Mesenchymal stem cell (in vitro differentiated cells and primary cell): ENCODE results near the gene ATG2B.
A peak's percentile ranks its signal among the peaks of the same experiment; 100 is the strongest.

Experiments used
- DNase-seq: peaks from one replicate; pipeline ENCODE4 v3.0.0-alpha.2; 2013
- H2AFZ ChIP-seq: one replicate; pipeline ENCODE4 v1.6.1; 2013; ENCODE audit warnings: low read depth, mild to moderate bottlenecking, control low read depth, inconsistent platforms, low read length, moderate library complexity
- H2AK5ac ChIP-seq: 2 replicates; pipeline ENCODE4 v1.6.1; 2013; ENCODE audit warnings: low read length, moderate library complexity, mild to moderate bottlenecking, inconsistent platforms; ENCODE audit not compliant: severe bottlenecking
- H2BK120ac ChIP-seq: one replicate; pipeline ENCODE4 v1.6.1; 2013; ENCODE audit warnings: low read depth, mild to moderate bottlenecking, inconsistent platforms, low read length, moderate library complexity
- H2BK12ac ChIP-seq, 2 experiments: one replicate each; pipeline ENCODE4 v1.6.1; 2013; ENCODE audit warnings: inconsistent platforms in 2 of 2, low read length in 2 of 2, mild to moderate bottlenecking in 2 of 2, moderate library complexity in 2 of 2, control low read depth in 1 of 2
- H2BK15ac ChIP-seq: one replicate; pipeline ENCODE4 v1.6.1; 2013; ENCODE audit warnings: mild to moderate bottlenecking, low read depth, inconsistent platforms; ENCODE audit not compliant: poor library complexity, severe bottlenecking
- H2BK5ac ChIP-seq: 2 replicates; pipeline ENCODE4 v1.6.1; 2013; ENCODE audit warnings: low read depth, mild to moderate bottlenecking, low read length, control low read depth, inconsistent platforms; ENCODE audit not compliant: poor library complexity, severe bottlenecking
- H3K14ac ChIP-seq, 2 experiments: one replicate each; pipeline ENCODE4 v1.6.1; 2013; ENCODE audit warnings: inconsistent platforms in 2 of 2, low read length in 2 of 2, control low read depth in 1 of 2, mild to moderate bottlenecking in 1 of 2, moderate library complexity in 1 of 2
- H3K18ac ChIP-seq, 2 experiments: one replicate each; pipeline ENCODE4 v1.6.1; 2013; ENCODE audit warnings: inconsistent platforms in 2 of 2, low read length in 2 of 2, control low read depth in 1 of 2, low read depth in 1 of 2, mild to moderate bottlenecking in 1 of 2
- H3K23ac ChIP-seq, 2 experiments: one replicate each; pipeline ENCODE4 v1.6.1; 2013; ENCODE audit warnings: inconsistent platforms in 2 of 2, low read length in 2 of 2, mild to moderate bottlenecking in 2 of 2, moderate library complexity in 2 of 2, control low read depth in 1 of 2
- H3K27ac ChIP-seq: 2 replicates; pipeline ENCODE4 v1.5.1; 2013; ENCODE audit warnings: mild to moderate bottlenecking, moderate library complexity, low read length, control low read depth, inconsistent platforms; ENCODE audit not compliant: poor library complexity, severe bottlenecking
- H3K27me3 ChIP-seq, 2 experiments: 2 replicates each; pipeline versions ENCODE4 v1.6.1 to v1.7.0; 2013; ENCODE audit warnings: low read length in 2 of 2, mild to moderate bottlenecking in 2 of 2, moderate library complexity in 2 of 2, control low read depth in 1 of 2, inconsistent platforms in 1 of 2; ENCODE audit not compliant: control insufficient read depth in 1 of 2, insufficient read depth in 1 of 2
- H3K36me3 ChIP-seq, 2 experiments: 2 replicates each; pipeline versions ENCODE4 v1.6.1 to v1.7.0; 2013; ENCODE audit warnings: low read length in 2 of 2, control low read depth in 1 of 2, inconsistent platforms in 1 of 2, low read depth in 1 of 2, mild to moderate bottlenecking in 1 of 2; ENCODE audit not compliant: insufficient read depth in 2 of 2, control insufficient read depth in 1 of 2
- H3K4ac ChIP-seq, 2 experiments: one replicate each; pipeline ENCODE4 v1.6.1; 2013; ENCODE audit warnings: inconsistent platforms in 2 of 2, low read length in 2 of 2, mild to moderate bottlenecking in 2 of 2, moderate library complexity in 2 of 2, control low read depth in 1 of 2, low read depth in 1 of 2
- H3K4me1 ChIP-seq: 2 replicates; pipeline ENCODE4 v1.6.1; 2013; ENCODE audit warnings: low read depth, low read length, control low read depth; ENCODE audit not compliant: control insufficient read depth, insufficient read depth
- H3K4me2 ChIP-seq: 2 replicates; pipeline ENCODE4 v1.6.1; 2013; ENCODE audit warnings: low read length, mild to moderate bottlenecking, inconsistent platforms; ENCODE audit not compliant: poor library complexity, severe bottlenecking
- H3K4me3 ChIP-seq, 2 experiments: 2 replicates each; pipeline versions ENCODE4 v1.5.1 to v1.7.0; 2013; ENCODE audit warnings: low read length in 2 of 2, mild to moderate bottlenecking in 2 of 2, control low read depth in 1 of 2, low read depth in 1 of 2; ENCODE audit not compliant: insufficient read depth in 1 of 2
- H3K79me1 ChIP-seq: replicated peaks from 2 replicates; pipeline ENCODE4 v1.6.1; 2013; ENCODE audit warnings: mild to moderate bottlenecking, control low read depth, low read length, inconsistent platforms; ENCODE audit not compliant: poor library complexity, severe bottlenecking
- H3K9ac ChIP-seq: 2 replicates; pipeline ENCODE4 v1.7.0; 2013; ENCODE audit warnings: mild to moderate bottlenecking, low read length, moderate library complexity
- H3K9me3 ChIP-seq: 2 replicates; pipeline ENCODE4 v1.7.0; 2013; ENCODE audit warnings: mild to moderate bottlenecking, low read length; ENCODE audit not compliant: control insufficient read depth
- H4K8ac ChIP-seq: one replicate; pipeline ENCODE4 v1.6.1; 2013; ENCODE audit warnings: inconsistent platforms, mild to moderate bottlenecking, low read length, moderate library complexity
- H4K91ac ChIP-seq: one replicate; pipeline ENCODE4 v1.6.1; 2013; ENCODE audit warnings: mild to moderate bottlenecking, low read length, inconsistent platforms
- WGBS: methylation state at CpG from one replicate; pipeline ENCODE4 v1.1.7; 2013; ENCODE audit warnings: mixed read lengths; 5-methylcytosine and 5-hydroxymethylcytosine counted together

The ATG2B gene

GRCh38 chr14:96265383-96266095 is 97.6 kb downstream of the ATG2B start:
- H3K27ac ChIP-seq: no peak overlapping the region
- H3K18ac ChIP-seq: peak overlapping the region in 1 of 2 experiments; percentile 54
- peak overlapping the region; percentile 8 for H2BK15ac ChIP-seq
- H3K36me3 ChIP-seq: peaks cover 23 to 51% of the 10 kb centered on the region in 2 experiments
- H2AK5ac ChIP-seq: peak overlapping the region; percentile 9
- H3K4ac ChIP-seq: no peak overlapping the region
- no peak overlapping the region for H2BK120ac ChIP-seq
- H2BK5ac ChIP-seq: no peak overlapping the region
- peak overlapping the region in 1 of 2 experiments; percentile 95 for H2BK12ac ChIP-seq
- H3K27me3 ChIP-seq: no peaks in the 10 kb centered on the region
- H3K4me3 ChIP-seq: no peak overlapping the region
- peak overlapping the region; percentile 3 for H4K91ac ChIP-seq
- DNase-seq: no peak
- peaks cover 28% of the 10 kb centered on the region for H3K79me1 ChIP-seq
- no peak overlapping the region for H3K9ac ChIP-seq
- 83% methylated on average over 15 of the region's 16 CpGs for WGBS
- H3K9me3 ChIP-seq: peaks cover under 1% of the 10 kb centered on the region
- no peak overlapping the region for H3K4me2 ChIP-seq
- no peak overlapping the region for H2AFZ ChIP-seq
- H3K4me1 ChIP-seq: peaks cover 41% of the 10 kb centered on the region
- no peak overlapping the region for H4K8ac ChIP-seq
- H3K14ac ChIP-seq: no peak overlapping the region
- H3K23ac ChIP-seq: no peak overlapping the region

GRCh38 chr14:96264853-96265252 is 98.3 kb downstream of the ATG2B start:
- H3K4me2 ChIP-seq: no peak overlapping the region
- H2BK120ac ChIP-seq: no peak overlapping the region
- DNase-seq: peak; percentile 47
- H2BK15ac ChIP-seq: no peak overlapping the region
- no peak overlapping the region for H2AK5ac ChIP-seq
- H3K27me3 ChIP-seq: no peaks in the 10 kb centered on the region
- 37% methylated on average over 2 of the region's 3 CpGs for WGBS
- peak overlapping the region in 1 of 2 experiments; percentile 41 for H3K18ac ChIP-seq
- H3K14ac ChIP-seq: no peak overlapping the region
- H3K4me1 ChIP-seq: peaks cover 41% of the 10 kb centered on the region
- H3K4me3 ChIP-seq: no peak overlapping the region
- peaks cover 7% of the 10 kb centered on the region for H3K9me3 ChIP-seq
- no peak overlapping the region for H3K27ac ChIP-seq
- peaks cover 28% of the 10 kb centered on the region for H3K79me1 ChIP-seq
- H4K91ac ChIP-seq: no peak overlapping the region
- H2BK12ac ChIP-seq: peak overlapping the region in 1 of 2 experiments; percentile 63
- peaks cover 23 to 58% of the 10 kb centered on the region in 2 experiments for H3K36me3 ChIP-seq
- no peak overlapping the region for H3K4ac ChIP-seq
- no peak overlapping the region for H4K8ac ChIP-seq
- H3K23ac ChIP-seq: no peak overlapping the region
- H3K9ac ChIP-seq: no peak overlapping the region
- H2BK5ac ChIP-seq: no peak overlapping the region
- no peak overlapping the region for H2AFZ ChIP-seq

GRCh38 chr14:96264200-96264553 is 99.0 kb downstream of the ATG2B start:
- 96% methylated on average over 13 of the region's 14 CpGs for WGBS
- H2BK15ac ChIP-seq: no peak overlapping the region
- H3K27me3 ChIP-seq: no peaks in the 10 kb centered on the region
- H2AK5ac ChIP-seq: no peak overlapping the region
- no peak overlapping the region for H2AFZ ChIP-seq
- peak overlapping the region in 1 of 2 experiments; percentile 48 for H3K18ac ChIP-seq
- H3K4me3 ChIP-seq: no peak overlapping the region
- H3K9ac ChIP-seq: no peak overlapping the region
- H4K8ac ChIP-seq: peak overlapping the region; percentile 66
- H3K14ac ChIP-seq: no peak overlapping the region
- H2BK5ac ChIP-seq: no peak overlapping the region
- H3K4me2 ChIP-seq: no peak overlapping the region
- H3K23ac ChIP-seq: no peak overlapping the region
- H3K36me3 ChIP-seq: peaks cover 23 to 65% of the 10 kb centered on the region in 2 experiments
- H3K27ac ChIP-seq: no peak overlapping the region
- no peak overlapping the region for H2BK120ac ChIP-seq
- no peak overlapping the region for H4K91ac ChIP-seq
- peaks cover 37% of the 10 kb centered on the region for H3K4me1 ChIP-seq
- H3K79me1 ChIP-seq: peaks cover 28% of the 10 kb centered on the region
- H3K4ac ChIP-seq: no peak overlapping the region
- peak overlapping the region in 1 of 2 experiments; percentile 77 for H2BK12ac ChIP-seq
- DNase-seq: no peak
- peaks cover 13% of the 10 kb centered on the region for H3K9me3 ChIP-seq

- Histone ChIP-seq H3K14ac (no peak overlapping the region), H3K9me3 (peaks cover 14% of the 10 kb centered on the region), H3K18ac (peak overlapping the region in 1 of 2 experiments; percentile 48)
Measured at GRCh38 chr14:96263347-96264199, 99.6 kb downstream of the ATG2B start.

More at GRCh38 chr14:96263347-96264199, 99.6 kb downstream of the ATG2B start:
- Histone ChIP-seq H3K36me3 (peaks cover 23 to 68% of the 10 kb centered on the region in 2 experiments), H3K27ac (no peak overlapping the region), H3K79me1 (peaks cover 28% of the 10 kb centered on the region), H4K8ac (no peak overlapping the region), H3K9ac (no peak overlapping the region), H3K4me2 (no peak overlapping the region), H2AK5ac (peak overlapping the region; percentile 26), H2BK120ac (no peak overlapping the region), H4K91ac (peak overlapping the region; percentile 56), H3K23ac (no peak overlapping the region), H2BK15ac (peak overlapping the region; percentile 26), H2BK5ac (no peak overlapping the region), H3K27me3 (no peaks in the 10 kb centered on the region), H3K4ac (no peak overlapping the region), H2BK12ac (peak overlapping the region in 1 of 2 experiments; percentile 77), H3K4me1 (peaks cover 31% of the 10 kb centered on the region), H3K4me3 (no peak overlapping the region), H2AFZ (no peak overlapping the region)
- 89% methylated on average over 17 of the region's 20 CpGs for WGBS
- no peak for DNase-seq
